ENCODE measurements around the gene TRMT6.

- no peak for TF ChIP-seq CTCF (IDR thresholded peaks at IDR 0.05)
- TF ChIP-seq POLR2A (IDR thresholded peaks at IDR 0.05): no peak
- no peak for TF ChIP-seq POLR2AphosphoS5 (IDR thresholded peaks at IDR 0.05; ENCODE audit: insufficient read depth in 1 of 2, low read depth in 1 of 2)
Measured at GRCh38 chr20:5890773-5891441, 59.4 kb downstream of the TRMT6 start.

Measured in vagina (tissue), 2 donors.